GM12878 (cell line): ENCODE results near the gene NOS1. TPM values are rescaled to one million over a fixed set of nuclear protein-coding genes. Genes with fewer than 3 reads are reported as not detected.
A peak's percentile ranks its signal among the peaks of the same experiment; 100 is the strongest.

Experiments
- ATAC-seq: fragments of 200-7000 bp; cut with Tn5 transposase; 3 replicates; pipeline ENCODE4 v1.9.1; 2020; ENCODE audit warnings: mild to moderate bottlenecking, moderate library complexity
- BruUV-seq: library from RNA; stranded (reverse); fragments of 400-500 nt; replicated peaks from 2 replicates; lab custom pipeline; 2021; lab: Mats Ljungman, UMichigan
- CTCF ChIA-PET: fragments of 300-600 bp; sonication (Branson Sonifier 250); formaldehyde crosslinking; extraction: SDS; loops from one replicate; lab custom pipeline; 2021; ENCODE audit warnings: inconsistent platforms; lab: Yijun Ruan, JAX
- POLR2A ChIA-PET: fragments of 350-600 bp; formaldehyde crosslinking; extraction: SDS; loops from one replicate; lab custom pipeline; 2021; ENCODE audit warnings: inconsistent platforms; lab: Charles Lee
- RAD21 ChIA-PET: fragments of 300-600 bp; sonication (Branson Sonifier 250); formaldehyde crosslinking; loops from one replicate; lab custom pipeline; 2023; ENCODE audit warnings: antibody characterized with exemption; ENCODE audit not compliant: unreplicated experiment; lab: Charles Lee
- SMC1A ChIA-PET: fragments of 300-600 bp; sonication (Branson Sonifier 250); formaldehyde crosslinking; loops from one replicate; lab custom pipeline; 2023; ENCODE audit not compliant: unreplicated experiment, uncharacterized antibody; lab: Charles Lee
- DNase-seq: peaks from one replicate; pipeline ENCODE4 v3.0.0-alpha.2; 2011; ENCODE audit warnings: low read depth, low spot score
- FAIRE-seq: peaks from 3 replicates; lab custom pipeline; 2011; peaks lifted over from hg19 to GRCh38; lab: Jason Lieb, UNC
- H2AFZ ChIP-seq: 2 replicates; pipeline ENCODE4 v1.6.0; 2011; ENCODE audit warnings: low read depth, low read length, control low read depth; ENCODE audit not compliant: control insufficient read depth
- H3K27ac ChIP-seq: 2 replicates; pipeline ENCODE4 v1.5.1; 2011; ENCODE audit warnings: control low read depth; ENCODE audit not compliant: control insufficient read depth, insufficient read depth
- H3K27me3 ChIP-seq, 2 experiments: replicated peaks in 1 of 2; 2 replicates each; pipeline versions ENCODE4 v1.6.0 to v1.6.1; 2011; ENCODE audit warnings: low read length in 1 of 2; ENCODE audit not compliant: control insufficient read depth in 2 of 2, insufficient read depth in 2 of 2
- H3K36me3 ChIP-seq, 2 experiments: 2 replicates each; pipeline ENCODE4 v1.5.1; 2011; ENCODE audit warnings: low read length in 1 of 2; ENCODE audit not compliant: control insufficient read depth in 2 of 2, insufficient read depth in 2 of 2
- H3K4me1 ChIP-seq: 2 replicates; pipeline ENCODE4 v1.6.1; 2011; ENCODE audit warnings: mild to moderate bottlenecking, low read length, moderate library complexity, mixed read lengths; ENCODE audit not compliant: control insufficient read depth, insufficient read depth
- H3K4me2 ChIP-seq: 2 replicates; pipeline ENCODE4 v1.6.0; 2011; ENCODE audit warnings: control low read depth; ENCODE audit not compliant: control insufficient read depth, insufficient read depth
- H3K4me3 ChIP-seq: fragments of 200-600 bp; sonication (generic); 2 replicates; pipeline ENCODE4 v1.5.1; 2016
- H3K79me2 ChIP-seq: 2 replicates; pipeline ENCODE4 v1.6.0; 2011; ENCODE audit warnings: low read length; ENCODE audit not compliant: control insufficient read depth, insufficient read depth
- H3K9ac ChIP-seq: 2 replicates; pipeline ENCODE4 v1.8.0; 2011; ENCODE audit warnings: low read length, control low read depth, mixed read lengths; ENCODE audit not compliant: control insufficient read depth, insufficient read depth
- H3K9me3 ChIP-seq: replicated peaks from 3 replicates; pipeline ENCODE4 v1.5.1; 2011; ENCODE audit warnings: mild to moderate bottlenecking, low read length; ENCODE audit not compliant: control insufficient read depth, insufficient read depth
- H4K20me1 ChIP-seq: 2 replicates; pipeline ENCODE4 v1.6.0; 2011; ENCODE audit not compliant: control insufficient read depth, insufficient read depth
- NFYB ChIP-seq: IDR thresholded peaks from 2 replicates; pipeline ENCODE4 v1.6.1; 2011; ENCODE audit warnings: low read depth, mild to moderate bottlenecking, low read length, improper control_type of control experiment, moderate library complexity; ENCODE audit not compliant: insufficient read depth
- TCF7 ChIP-seq: IDR thresholded peaks from 2 replicates; pipeline ENCODE4 v1.6.1; 2014; ENCODE audit warnings: antibody characterized with exemption, borderline replicate concordance
- WGBS: methylation state at CpG from one replicate; pipeline ENCODE4 v1.1.6; 2016; ENCODE audit warnings: low lambda C conversion rate; ENCODE audit not compliant: insufficient replicate concordance, insufficient coverage; ENCODE audit errors: missing lambda C conversion rate; 5-methylcytosine and 5-hydroxymethylcytosine counted together
- in situ Hi-C: fragments of 300-500 bp; cut with MboI; formaldehyde crosslinking; loops from 9 replicates; pipeline ENCODE4 v1.14.3; 2018; ENCODE audit warnings: mixed read lengths
- intact Hi-C: fragments of 100-400 bp; cut with micrococcal nuclease; formaldehyde crosslinking; loops from one replicate; pipeline ENCODE4 v1.14.2; 2022; ENCODE audit not compliant: unreplicated experiment
- polyA plus RNA-seq, 11 experiments: library from polyadenylated mRNA; depleted of rRNA in 4 of 11; unstranded in 6 of 11; stranded (reverse) in 5 of 11; fragments of >200 nt; fragmentation: Nextera tagmentation in 4 of 11; fragmentation: Illumina TruSeq in 1 of 11; extraction: Ambion mirVana in 4 of 11; extraction: Trizol in 1 of 11; gene quantifications; 1 replicate in 1 of 11; 2 replicates in 10 of 11; pipeline versions ENCODE4 v1.2.1 to v1.2.3, GENCODE V29; 2011 to 2016; ENCODE audit warnings: inconsistent platforms in 2 of 11, missing spikeins in 2 of 11, low read depth in 1 of 11
- total RNA-seq, 4 experiments: library from RNA; depleted of rRNA in 3 of 4; stranded (reverse); fragments of >200 nt in 3 of 4; fragmentation: Illumina TruSeq in 1 of 4; extraction: Trizol in 1 of 4; gene quantifications; 2 replicates each; pipeline versions ENCODE4 v1.2.1 to v1.2.3, GENCODE V29; 2013 to 2021
- TF ChIP-seq, protein P1 (sequence below): fragments of 450-650 bp; IDR thresholded peaks from 2 replicates; pipeline ENCODE4 v1.6.1; 2017; ENCODE audit warnings: low read depth, mild to moderate bottlenecking, moderate library complexity
- TF ChIP-seq, protein P2 (sequence below): fragments of 450-650 bp; IDR thresholded peaks from 2 replicates; pipeline ENCODE4 v1.6.1; 2018; ENCODE audit warnings: mild to moderate bottlenecking, low read depth, moderate library complexity; ENCODE audit not compliant: partially characterized antibody

Gene NOS1
- total and polyA plus RNA-seq, 10 of the 15 experiments (the other 5 are each of a cell fraction or from before 2014, with no cell fraction given) = under 0.01 to 0.04 (median 0.01) TPM; not detected in 7

DNA sequence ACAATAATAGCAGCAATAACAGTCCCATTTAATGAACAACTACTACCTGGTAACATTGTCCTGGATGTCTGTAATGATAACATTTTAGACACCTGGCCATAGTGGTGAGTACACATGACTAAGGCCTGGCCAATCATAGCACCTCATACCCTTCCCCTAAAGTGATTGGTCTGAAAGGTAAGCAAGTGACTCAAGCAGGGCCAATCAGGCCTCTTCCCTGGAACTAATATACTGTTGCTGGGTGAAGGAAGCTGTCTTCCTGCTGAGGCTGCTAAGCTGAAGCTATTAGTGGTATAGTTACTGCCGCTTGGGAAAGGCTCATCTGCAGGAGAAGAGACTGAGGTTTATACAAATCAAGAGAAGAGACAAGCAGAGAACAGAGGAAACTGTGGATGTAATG lies 18.7 kb upstream of the NOS1 start:
- Histone ChIP-seq H3K4me1 (no peaks in the 10 kb centered on the region), H4K20me1 (no peaks in the 10 kb centered on the region), H3K36me3 (no peaks in the 10 kb centered on the region), H3K4me2 (no peak overlapping the region), H3K79me2 (no peaks in the 10 kb centered on the region), H3K27me3 (no peaks in the 10 kb centered on the region; a peak in 1 of 4 replicates), H3K27ac (no peak overlapping the region), H3K4me3 (no peak overlapping the region), H3K9ac (no peak overlapping the region), H2AFZ (no peak overlapping the region), H3K9me3 (no peaks in the 10 kb centered on the region)
- ATAC-seq (no peak), FAIRE-seq (no peak), DNase-seq (no peak)
- SMC1A ChIA-PET = no interaction called here
- intact Hi-C loops (no loop called here), in situ Hi-C loops (no loop called here)
- WGBS = 0% methylated on average over 1 of the region's 1 CpG
- CTCF ChIA-PET = interaction anchor here (1.1 kb wide), 1 partner anchor 13 kb away, joined by 5 read pairs; no protein-coding TSS in a partner anchor
- no TSS peak for BruUV-seq
- TF ChIP-seq, protein P1, sequence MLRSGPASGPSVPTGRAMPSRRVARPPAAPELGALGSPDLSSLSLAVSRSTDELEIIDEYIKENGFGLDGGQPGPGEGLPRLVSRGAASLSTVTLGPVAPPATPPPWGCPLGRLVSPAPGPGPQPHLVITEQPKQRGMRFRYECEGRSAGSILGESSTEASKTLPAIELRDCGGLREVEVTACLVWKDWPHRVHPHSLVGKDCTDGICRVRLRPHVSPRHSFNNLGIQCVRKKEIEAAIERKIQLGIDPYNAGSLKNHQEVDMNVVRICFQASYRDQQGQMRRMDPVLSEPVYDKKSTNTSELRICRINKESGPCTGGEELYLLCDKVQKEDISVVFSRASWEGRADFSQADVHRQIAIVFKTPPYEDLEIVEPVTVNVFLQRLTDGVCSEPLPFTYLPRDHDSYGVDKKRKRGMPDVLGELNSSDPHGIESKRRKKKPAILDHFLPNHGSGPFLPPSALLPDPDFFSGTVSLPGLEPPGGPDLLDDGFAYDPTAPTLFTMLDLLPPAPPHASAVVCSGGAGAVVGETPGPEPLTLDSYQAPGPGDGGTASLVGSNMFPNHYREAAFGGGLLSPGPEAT = no peak
- TF ChIP-seq TCF7 (no peak), NFYB (0 out of 2 replicates have a peak, but pooled peaks have one; percentile 8)
- TF ChIP-seq, protein P2, sequence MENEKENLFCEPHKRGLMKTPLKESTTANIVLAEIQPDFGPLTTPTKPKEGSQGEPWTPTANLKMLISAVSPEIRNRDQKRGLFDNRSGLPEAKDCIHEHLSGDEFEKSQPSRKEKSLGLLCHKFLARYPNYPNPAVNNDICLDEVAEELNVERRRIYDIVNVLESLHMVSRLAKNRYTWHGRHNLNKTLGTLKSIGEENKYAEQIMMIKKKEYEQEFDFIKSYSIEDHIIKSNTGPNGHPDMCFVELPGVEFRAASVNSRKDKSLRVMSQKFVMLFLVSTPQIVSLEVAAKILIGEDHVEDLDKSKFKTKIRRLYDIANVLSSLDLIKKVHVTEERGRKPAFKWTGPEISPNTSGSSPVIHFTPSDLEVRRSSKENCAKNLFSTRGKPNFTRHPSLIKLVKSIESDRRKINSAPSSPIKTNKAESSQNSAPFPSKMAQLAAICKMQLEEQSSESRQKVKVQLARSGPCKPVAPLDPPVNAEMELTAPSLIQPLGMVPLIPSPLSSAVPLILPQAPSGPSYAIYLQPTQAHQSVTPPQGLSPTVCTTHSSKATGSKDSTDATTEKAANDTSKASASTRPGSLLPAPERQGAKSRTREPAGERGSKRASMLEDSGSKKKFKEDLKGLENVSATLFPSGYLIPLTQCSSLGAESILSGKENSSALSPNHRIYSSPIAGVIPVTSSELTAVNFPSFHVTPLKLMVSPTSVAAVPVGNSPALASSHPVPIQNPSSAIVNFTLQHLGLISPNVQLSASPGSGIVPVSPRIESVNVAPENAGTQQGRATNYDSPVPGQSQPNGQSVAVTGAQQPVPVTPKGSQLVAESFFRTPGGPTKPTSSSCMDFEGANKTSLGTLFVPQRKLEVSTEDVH = no peak
- POLR2A ChIA-PET = no interaction called here
- RAD21 ChIA-PET = no interaction called here
